CD1c-positive myeloid dendritic cell (primary cell): ENCODE results near the gene CHST13.

ENCODE experiments used
- DNase-seq: peaks from one replicate; pipeline ENCODE4 v3.0.0-alpha.2; 2016; ENCODE audit errors: extremely low spot score

CHST13 gene

DNA sequence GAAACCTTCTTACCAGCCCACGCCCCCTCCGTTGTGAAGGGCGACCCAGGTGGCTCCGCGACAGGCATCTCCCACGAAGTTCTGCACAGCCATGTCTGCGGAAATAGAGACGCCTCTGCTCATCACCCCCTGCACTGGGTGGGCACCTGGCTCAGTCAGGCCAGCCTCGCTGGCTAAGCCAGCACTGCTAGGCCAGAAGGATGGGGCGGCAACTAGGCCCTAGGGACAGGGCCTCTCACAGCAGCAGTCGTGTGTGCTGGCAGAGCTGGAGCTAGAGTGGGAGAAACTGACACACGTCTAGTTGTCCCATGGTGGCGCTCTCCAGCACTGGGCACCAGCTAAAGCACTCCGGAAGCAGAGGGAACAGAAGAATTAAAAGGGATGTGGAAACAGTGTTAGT is 35.8 kb upstream of the CHST13 start:
- DNase-seq, result no peak

DNA sequence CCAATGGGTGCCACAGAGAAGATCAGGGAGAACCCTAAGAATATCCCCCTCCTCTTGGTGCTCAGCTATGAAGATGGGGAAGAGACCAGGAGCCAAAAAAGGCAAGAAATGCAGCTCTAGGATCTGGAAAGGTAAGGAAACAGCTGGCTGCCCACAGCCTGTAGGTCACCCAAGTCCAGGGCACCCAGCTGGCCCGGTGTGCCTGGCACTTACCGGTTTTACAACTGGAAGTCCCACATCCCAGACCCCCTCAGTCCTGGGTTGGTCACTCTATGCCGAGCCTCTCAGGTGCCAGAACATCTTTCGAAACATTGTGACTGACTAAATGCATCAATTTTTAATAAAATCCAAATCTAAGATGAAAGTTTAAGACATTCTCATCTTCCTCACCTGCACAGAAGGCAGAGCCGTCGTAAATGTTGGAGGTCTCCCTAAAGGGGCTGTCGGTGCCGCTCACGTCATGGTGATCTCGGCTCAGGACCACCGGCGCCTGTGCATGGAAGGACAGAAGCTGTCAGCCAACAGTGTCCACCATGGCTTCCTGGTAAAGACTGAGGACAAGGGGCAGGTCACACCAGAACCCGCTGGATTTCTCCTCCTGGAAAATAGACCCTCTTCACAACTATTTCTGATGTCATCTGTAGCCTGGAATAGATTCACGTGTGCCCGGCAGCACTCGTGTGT is 34.9 kb upstream of the CHST13 start:
- DNase-seq, result no peak

DNA sequence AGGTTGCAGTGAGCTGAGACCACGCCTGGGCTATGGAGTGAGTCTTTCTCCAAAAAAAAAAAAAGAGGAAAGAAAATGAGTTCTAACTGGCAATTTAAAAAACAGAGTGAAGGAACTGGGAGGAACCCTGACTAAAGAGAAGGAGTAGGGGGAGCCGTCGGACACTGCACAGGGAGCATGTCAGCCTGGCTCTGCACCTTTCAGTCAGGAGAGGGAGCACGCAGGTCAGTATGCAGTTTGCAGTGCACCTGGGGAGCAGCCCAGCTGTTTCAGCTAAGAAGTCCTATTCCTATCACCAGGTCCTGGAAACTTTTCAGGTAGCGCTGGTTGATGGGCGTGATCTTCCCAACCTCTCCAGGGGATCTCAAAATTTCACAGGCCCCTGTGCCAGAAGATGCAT is 33.3 kb upstream of the CHST13 start:
- DNase-seq, result no peak

DNA sequence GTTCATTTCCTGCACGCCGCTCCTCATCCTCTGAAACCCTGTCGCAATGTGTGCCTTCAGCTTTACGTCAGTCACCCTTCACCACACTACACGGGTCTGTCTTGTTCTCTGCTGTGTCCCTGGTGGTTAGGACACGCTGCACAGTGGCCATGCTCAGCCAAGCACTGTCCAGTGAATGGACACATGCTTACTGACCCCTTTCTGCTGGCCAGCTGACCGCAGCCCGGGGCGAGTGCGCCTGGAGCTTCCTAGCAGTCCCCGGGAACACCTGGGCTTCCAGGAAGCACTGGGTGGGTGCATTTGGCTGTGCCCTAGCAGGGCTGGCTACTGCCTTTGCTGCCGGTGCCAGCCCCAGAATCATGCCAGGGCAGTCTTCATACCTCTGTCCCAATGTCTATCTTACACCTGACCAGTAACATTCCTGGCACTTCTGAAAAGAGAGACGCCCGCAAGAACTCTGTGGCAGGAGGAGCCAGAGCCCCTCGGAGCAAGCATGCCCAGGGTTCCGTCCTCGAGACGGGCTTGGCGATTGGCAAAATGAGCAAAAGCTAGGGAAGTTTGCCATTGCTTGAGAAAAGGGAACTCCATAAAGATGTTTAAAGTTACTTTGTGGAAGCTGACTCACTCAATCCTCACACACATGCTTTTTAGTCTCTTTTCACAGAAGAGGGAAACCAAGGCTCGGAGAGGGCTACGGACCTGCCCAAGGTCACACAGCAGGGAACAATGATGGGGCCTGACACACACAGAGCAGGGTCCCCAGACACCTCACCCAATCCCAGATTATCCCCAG is 32.5 kb upstream of the CHST13 start:
- DNase-seq, result peak; percentile 29

DNA sequence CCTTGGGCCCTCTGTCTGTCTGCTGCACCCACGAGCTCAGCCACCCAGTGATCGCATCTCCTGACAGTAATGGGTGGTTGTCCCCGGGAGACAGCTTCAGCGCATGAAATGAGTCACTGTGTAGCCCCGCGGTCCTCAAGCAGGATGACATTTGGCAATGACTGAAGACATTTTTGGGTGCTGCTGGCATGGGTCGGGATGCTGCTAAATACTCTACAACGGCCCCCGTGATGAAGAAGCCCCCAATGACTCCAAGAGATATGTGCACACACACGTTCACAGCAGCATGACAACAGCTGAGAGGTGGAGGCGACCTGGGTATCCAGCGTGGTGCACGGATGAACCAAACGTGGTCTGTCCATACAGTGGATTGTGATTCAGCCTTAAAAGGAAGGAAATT is 30.9 kb upstream of the CHST13 start:
- DNase-seq, result no peak

GRCh38 chr3:126493739-126494138 is 30.2 kb upstream of the CHST13 start:
- DNase-seq, result no peak

- no peak for DNase-seq
Measured at GRCh38 chr3:126494204-126494969, 29.6 kb upstream of the CHST13 start.

DNA sequence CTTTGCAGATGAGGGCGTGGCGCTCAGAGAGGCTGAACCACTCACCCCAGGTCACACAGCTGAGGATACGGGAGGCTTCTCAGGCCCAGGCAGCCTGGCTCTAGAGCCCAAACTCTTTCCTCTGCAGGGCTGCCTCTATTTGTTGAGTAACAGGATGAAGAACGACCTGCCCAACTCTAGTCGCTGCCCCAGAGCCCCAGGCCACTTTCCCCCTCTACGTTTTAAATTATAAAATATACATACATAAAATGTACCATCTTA is 29.1 kb upstream of the CHST13 start:
- no peak for DNase-seq

DNA sequence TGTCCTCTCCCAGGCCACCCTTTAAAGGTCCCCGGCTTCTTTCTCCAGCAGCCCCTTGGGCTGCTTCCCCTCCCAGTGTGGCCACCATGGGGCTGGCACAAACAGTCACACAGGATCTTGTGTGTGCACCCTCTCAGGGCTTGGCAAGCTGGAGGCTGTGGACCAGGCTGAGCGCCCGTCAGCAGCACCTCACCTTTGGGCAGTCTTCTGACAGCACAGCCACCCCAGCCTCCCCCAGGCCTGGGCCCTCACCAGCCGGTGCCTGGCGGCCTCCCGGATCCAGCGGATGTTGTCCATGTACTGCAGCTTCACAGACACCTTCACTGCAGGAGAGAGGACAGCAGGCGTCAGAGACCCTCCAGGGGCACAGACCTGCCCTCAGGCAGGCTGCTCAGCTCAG is 28.2 kb upstream of the CHST13 start:
- no peak for DNase-seq

DNA sequence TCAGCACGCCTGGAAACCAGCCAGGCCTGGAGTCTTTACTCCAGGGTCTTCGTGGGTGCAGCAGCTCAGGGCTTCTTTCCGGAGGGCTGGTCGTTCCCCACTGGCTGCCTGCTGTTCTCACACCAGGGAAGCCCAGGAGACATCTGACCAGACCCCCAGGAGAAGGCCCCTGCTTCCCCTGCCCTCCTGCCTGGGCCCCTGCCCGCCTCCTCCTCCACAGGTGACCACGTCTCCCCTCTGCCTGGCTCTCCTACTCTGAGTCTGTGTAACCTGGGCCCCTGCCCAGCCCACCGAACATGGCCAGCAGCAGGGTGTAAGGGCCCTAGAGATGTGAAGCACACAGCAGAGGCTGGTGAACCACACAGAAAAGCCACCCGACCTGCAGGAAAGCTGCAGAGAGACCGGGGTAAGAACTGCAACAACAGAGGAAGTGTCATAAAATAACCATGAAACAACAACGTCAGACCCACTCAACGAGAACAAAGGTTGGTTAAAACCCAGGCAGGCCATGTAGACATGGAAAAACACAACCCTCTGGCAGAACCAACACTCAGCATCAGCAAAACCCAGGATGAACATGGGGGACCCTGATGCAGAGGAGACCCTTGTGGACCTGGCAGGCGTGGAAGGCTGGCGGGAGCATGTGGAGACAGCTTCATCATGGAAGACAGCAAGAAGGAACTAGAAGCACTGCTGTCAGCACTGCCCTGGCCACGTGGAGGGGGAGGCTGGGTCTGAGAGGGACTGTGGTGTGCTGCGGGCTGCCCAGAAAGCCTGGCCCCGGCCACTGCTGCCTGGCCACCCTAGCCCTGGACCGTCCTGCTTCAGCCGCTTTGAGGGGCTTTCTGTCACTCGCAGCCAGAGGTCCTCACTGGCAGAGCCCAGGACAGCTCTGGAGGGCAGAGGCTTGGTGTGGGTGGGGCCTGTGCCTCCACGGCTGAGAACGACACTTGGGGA is 26.8 kb upstream of the CHST13 start:
- no peak for DNase-seq

DNA sequence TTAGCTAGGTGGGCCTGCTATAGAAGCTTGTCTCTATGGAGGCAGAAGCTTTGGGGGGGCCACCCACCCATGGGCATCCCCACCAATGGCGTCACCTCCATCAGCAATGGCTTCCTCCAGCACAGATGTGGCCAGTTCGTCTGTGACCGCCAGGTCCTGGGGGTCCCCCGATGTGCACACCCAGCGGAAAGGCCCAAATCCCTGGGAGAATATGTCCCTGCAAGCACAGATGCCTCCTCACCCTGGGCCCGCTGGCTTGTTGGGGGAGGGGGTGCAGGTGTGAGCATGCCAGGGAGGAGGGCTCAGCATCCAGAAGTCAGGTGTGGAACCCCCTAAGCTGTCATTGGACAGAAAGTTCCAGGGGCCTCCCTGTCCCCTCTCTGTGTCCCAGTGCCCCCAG is 26.0 kb upstream of the CHST13 start:
- no peak for DNase-seq

- no peak for DNase-seq
Measured at GRCh38 chr3:126498461-126498860, 25.5 kb upstream of the CHST13 start.

- DNase-seq, result no peak
Measured at GRCh38 chr3:126498929-126499328, 25.0 kb upstream of the CHST13 start.

- no peak for DNase-seq
Measured at GRCh38 chr3:126499401-126499800, 24.6 kb upstream of the CHST13 start.

GRCh38 chr3:126500016-126500415 is 23.9 kb upstream of the CHST13 start:
- no peak for DNase-seq

GRCh38 chr3:126501054-126501453 is 22.9 kb upstream of the CHST13 start:
- no peak for DNase-seq

DNA sequence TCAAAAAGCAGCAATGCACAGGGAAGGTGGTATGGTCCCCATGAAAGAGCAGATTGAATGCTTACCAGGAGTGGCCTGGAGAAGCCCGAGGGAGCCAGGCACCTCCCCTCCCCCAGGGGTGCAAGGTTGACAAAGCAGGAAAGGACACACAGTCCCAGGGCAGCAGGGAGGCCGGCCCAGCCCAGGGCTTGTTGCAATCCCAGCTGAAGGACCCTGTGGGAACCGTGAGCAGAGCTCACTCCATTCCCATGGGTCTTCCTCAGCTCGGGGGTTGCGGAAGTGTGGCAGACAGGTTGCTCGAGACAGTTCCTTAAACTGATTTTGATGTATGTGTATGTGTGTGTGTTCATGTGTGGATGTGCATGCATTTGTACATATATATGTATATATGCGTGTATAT is 22.2 kb upstream of the CHST13 start:
- no peak for DNase-seq

- no peak for DNase-seq
Measured at GRCh38 chr3:126502656-126503055, 21.3 kb upstream of the CHST13 start.

DNA sequence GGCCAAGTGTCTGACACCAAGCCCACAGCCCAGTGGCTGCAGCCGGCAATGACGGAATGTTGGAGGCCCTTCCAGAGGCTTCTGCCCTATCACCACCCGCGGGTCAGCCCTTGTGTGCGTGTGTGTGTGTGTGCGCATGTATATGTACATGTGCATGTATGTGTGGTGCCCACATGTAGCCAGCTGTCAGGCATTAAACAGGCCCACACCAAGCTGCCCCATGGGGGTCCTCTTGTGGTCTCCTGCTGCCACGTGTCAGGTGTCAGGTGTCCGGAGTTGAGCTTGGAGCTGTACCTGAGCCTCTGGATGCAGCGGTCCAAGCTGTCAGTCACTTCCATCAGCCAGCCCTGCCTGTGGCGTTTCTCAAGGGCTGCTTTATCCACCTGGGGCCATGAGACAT is 20.3 kb upstream of the CHST13 start:
- DNase-seq, result no peak

- no peak for DNase-seq
Measured at GRCh38 chr3:126507886-126508285, 16.1 kb upstream of the CHST13 start.

DNA sequence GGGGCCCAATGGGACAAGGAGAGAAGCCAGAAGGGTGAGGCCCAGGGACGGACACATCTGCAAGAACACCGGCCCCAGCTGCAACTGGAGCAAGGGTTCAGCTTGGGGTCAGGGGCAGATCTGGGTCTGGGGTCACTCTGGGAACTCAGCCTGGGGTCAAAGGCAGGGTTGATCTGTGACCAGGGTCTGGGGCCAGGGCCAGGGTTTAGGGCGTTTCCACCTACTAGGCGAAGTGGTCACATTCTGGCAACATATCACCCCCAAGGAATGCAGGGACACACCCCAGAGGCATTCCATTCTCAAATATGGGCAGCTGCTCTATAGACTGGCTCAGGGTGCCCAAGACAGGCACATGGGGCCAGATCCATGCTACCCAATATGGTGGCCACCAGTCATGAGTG is 15.4 kb upstream of the CHST13 start:
- no peak for DNase-seq
